HepG2 (cell line): ENCODE results near the gene ATP2B3.

Experiments used
- EP300 ChIP-seq, 3 experiments: sonication (generic) in 1 of 3; formaldehyde crosslinking in 1 of 3; IDR thresholded peaks; 2 replicates each; pipeline versions ENCODE4 v1.5.1 to v1.6.1; 2011 to 2020; ENCODE audit warnings: low read depth in 2 of 3, low read length in 2 of 3, borderline replicate concordance in 1 of 3, improper control_type of control experiment in 1 of 3, mild to moderate bottlenecking in 1 of 3, missing genetic modification reagents in 1 of 3, moderate library complexity in 1 of 3
- MED1 ChIP-seq: sonication (generic); formaldehyde crosslinking; IDR thresholded peaks from 2 replicates; pipeline ENCODE4 v1.4.0; 2020; ENCODE audit warnings: missing genetic modification reagents
- MYC ChIP-seq: sonication (generic); formaldehyde crosslinking; IDR thresholded peaks from 2 replicates; pipeline ENCODE4 v1.9.0; 2021; ENCODE audit warnings: missing genetic modification reagents, borderline replicate concordance
- SIN3A ChIP-seq: IDR thresholded peaks from 2 replicates; pipeline ENCODE4 v1.6.1; 2011; ENCODE audit warnings: low read depth, mild to moderate bottlenecking, control low read depth, low read length, borderline replicate concordance
- TCF7L2 ChIP-seq: IDR thresholded peaks from 2 replicates; pipeline ENCODE4 v1.6.1; 2011; ENCODE audit warnings: mild to moderate bottlenecking, low read depth, low read length, moderate library complexity
- ZSCAN30 ChIP-seq: sonication (generic); formaldehyde crosslinking; IDR thresholded peaks from 2 replicates; pipeline ENCODE4 v1.5.0; 2020; ENCODE audit warnings: mild to moderate bottlenecking, missing genetic modification reagents
- TF ChIP-seq, protein P1 (sequence below): fragments of 450-650 bp; IDR thresholded peaks from 2 replicates; pipeline ENCODE4 v1.6.1; 2016
- TF ChIP-seq, protein P2 (sequence below): sonication (generic); formaldehyde crosslinking; IDR thresholded peaks from 2 replicates; pipeline ENCODE4 v1.5.0; 2020; ENCODE audit warnings: mild to moderate bottlenecking, missing genetic modification reagents, moderate library complexity
- TF ChIP-seq, protein P3 (sequence below): sonication (generic); formaldehyde crosslinking; IDR thresholded peaks from 2 replicates; pipeline ENCODE4 v1.5.0; 2020; ENCODE audit warnings: mild to moderate bottlenecking, missing genetic modification reagents
- TF ChIP-seq, protein P4 (sequence below), 2 experiments: IDR thresholded peaks; 2 replicates each; pipeline ENCODE4 v1.6.1; 2011 to 2012; ENCODE audit warnings: low read length in 2 of 2, borderline replicate concordance in 1 of 2, low read depth in 1 of 2, mild to moderate bottlenecking in 1 of 2, moderate library complexity in 1 of 2

DNA sequence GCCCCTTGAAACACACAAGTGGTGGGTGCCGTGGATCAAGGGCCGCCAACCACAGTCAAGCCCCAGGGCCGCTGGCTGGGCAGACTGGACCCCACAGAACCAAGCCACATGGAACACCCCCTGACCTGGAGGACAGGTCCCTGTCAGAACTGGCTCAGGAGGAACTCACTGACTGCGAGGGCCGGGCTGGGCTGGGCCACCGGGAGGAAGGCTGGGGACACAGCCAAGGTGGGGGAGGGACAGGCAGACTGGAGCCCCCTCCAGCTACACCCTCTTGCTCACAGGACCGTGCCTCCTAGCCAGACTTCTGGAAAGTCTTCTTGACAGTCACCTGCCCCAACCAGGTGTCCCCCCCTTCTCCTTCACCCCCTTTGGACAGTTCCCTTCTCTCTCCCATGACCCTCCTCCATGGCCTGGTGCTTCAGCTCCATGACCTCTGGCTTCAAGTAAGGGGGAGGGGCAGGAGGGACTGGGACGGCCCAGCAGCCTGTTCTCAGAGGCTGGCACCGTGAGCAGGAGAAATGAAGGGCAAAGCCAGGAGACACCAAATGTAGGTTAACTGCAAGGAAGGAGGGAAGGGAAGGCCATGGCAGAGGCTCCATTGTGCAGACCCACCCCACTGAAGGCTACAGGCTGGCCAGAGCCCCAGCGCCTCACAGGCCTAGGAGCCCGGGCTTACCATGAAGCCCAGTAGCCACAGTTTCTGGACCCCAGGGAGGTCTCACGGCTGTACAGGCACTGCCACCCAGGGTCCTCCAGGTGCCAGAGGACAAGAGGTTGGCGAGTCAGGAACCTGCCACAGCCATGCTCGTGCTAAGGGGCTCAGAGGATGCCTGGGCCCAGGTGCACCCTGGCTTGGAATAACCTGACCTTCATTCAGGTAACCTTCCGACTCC lies 107.0 kb downstream of the ATP2B3 start:
- TF ChIP-seq EP300 (IDR thresholded peaks at IDR 0.05; ENCODE audit: low read depth in 2 of 2, low read length in 2 of 2) (no peak), EP300 (CRISPR knock-in tag; IDR thresholded peaks at IDR 0.05; ENCODE audit: borderline replicate concordance) (no peak; the same call in 1 of the 2 replicates), SIN3A (no peak), MED1 (CRISPR knock-in tag) (peak; percentile 69), TCF7L2 (no peak), MYC (CRISPR knock-in tag) (no peak), ZSCAN30 (CRISPR knock-in tag) (no peak)
- TF ChIP-seq, protein P1, sequence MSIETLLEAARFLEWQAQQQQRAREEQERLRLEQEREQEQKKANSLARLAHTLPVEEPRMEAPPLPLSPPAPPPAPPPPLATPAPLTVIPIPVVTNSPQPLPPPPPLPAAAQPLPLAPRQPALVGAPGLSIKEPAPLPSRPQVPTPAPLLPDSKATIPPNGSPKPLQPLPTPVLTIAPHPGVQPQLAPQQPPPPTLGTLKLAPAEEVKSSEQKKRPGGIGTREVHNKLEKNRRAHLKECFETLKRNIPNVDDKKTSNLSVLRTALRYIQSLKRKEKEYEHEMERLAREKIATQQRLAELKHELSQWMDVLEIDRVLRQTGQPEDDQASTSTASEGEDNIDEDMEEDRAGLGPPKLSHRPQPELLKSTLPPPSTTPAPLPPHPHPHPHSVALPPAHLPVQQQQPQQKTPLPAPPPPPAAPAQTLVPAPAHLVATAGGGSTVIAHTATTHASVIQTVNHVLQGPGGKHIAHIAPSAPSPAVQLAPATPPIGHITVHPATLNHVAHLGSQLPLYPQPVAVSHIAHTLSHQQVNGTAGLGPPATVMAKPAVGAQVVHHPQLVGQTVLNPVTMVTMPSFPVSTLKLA = no peak
- TF ChIP-seq, protein P2, sequence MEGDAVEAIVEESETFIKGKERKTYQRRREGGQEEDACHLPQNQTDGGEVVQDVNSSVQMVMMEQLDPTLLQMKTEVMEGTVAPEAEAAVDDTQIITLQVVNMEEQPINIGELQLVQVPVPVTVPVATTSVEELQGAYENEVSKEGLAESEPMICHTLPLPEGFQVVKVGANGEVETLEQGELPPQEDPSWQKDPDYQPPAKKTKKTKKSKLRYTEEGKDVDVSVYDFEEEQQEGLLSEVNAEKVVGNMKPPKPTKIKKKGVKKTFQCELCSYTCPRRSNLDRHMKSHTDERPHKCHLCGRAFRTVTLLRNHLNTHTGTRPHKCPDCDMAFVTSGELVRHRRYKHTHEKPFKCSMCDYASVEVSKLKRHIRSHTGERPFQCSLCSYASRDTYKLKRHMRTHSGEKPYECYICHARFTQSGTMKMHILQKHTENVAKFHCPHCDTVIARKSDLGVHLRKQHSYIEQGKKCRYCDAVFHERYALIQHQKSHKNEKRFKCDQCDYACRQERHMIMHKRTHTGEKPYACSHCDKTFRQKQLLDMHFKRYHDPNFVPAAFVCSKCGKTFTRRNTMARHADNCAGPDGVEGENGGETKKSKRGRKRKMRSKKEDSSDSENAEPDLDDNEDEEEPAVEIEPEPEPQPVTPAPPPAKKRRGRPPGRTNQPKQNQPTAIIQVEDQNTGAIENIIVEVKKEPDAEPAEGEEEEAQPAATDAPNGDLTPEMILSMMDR (CRISPR knock-in tag) = no peak
- TF ChIP-seq, protein P3, sequence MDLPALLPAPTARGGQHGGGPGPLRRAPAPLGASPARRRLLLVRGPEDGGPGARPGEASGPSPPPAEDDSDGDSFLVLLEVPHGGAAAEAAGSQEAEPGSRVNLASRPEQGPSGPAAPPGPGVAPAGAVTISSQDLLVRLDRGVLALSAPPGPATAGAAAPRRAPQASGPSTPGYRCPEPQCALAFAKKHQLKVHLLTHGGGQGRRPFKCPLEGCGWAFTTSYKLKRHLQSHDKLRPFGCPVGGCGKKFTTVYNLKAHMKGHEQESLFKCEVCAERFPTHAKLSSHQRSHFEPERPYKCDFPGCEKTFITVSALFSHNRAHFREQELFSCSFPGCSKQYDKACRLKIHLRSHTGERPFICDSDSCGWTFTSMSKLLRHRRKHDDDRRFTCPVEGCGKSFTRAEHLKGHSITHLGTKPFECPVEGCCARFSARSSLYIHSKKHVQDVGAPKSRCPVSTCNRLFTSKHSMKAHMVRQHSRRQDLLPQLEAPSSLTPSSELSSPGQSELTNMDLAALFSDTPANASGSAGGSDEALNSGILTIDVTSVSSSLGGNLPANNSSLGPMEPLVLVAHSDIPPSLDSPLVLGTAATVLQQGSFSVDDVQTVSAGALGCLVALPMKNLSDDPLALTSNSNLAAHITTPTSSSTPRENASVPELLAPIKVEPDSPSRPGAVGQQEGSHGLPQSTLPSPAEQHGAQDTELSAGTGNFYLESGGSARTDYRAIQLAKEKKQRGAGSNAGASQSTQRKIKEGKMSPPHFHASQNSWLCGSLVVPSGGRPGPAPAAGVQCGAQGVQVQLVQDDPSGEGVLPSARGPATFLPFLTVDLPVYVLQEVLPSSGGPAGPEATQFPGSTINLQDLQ = no peak
- TF ChIP-seq, protein P4, sequence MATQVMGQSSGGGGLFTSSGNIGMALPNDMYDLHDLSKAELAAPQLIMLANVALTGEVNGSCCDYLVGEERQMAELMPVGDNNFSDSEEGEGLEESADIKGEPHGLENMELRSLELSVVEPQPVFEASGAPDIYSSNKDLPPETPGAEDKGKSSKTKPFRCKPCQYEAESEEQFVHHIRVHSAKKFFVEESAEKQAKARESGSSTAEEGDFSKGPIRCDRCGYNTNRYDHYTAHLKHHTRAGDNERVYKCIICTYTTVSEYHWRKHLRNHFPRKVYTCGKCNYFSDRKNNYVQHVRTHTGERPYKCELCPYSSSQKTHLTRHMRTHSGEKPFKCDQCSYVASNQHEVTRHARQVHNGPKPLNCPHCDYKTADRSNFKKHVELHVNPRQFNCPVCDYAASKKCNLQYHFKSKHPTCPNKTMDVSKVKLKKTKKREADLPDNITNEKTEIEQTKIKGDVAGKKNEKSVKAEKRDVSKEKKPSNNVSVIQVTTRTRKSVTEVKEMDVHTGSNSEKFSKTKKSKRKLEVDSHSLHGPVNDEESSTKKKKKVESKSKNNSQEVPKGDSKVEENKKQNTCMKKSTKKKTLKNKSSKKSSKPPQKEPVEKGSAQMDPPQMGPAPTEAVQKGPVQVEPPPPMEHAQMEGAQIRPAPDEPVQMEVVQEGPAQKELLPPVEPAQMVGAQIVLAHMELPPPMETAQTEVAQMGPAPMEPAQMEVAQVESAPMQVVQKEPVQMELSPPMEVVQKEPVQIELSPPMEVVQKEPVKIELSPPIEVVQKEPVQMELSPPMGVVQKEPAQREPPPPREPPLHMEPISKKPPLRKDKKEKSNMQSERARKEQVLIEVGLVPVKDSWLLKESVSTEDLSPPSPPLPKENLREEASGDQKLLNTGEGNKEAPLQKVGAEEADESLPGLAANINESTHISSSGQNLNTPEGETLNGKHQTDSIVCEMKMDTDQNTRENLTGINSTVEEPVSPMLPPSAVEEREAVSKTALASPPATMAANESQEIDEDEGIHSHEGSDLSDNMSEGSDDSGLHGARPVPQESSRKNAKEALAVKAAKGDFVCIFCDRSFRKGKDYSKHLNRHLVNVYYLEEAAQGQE (IDR thresholded peaks at IDR 0.05; ENCODE audit: borderline replicate concordance in 1 of 2, low read depth in 1 of 2, low read length in 2 of 2) = no peak
